GM06990 (cell line): ENCODE measurements around the gene SLC16A6.
"Not testable (repeated sequence)": the region's sequence is repeated elsewhere in the genome, so short reads cannot be mapped to it uniquely, and the experiment has no call there.

Experiments used
- DNase-seq: peaks from one replicate; pipeline ENCODE4 v3.0.0-alpha.2; 2011; ENCODE audit not compliant: insufficient read length; ENCODE audit errors: extremely low read depth
- H3K27me3 ChIP-seq: replicated peaks from 2 replicates; pipeline ENCODE4 v1.6.0; 2011; ENCODE audit warnings: low read length; ENCODE audit not compliant: control insufficient read depth, insufficient read depth
- H3K36me3 ChIP-seq: 2 replicates; pipeline ENCODE4 v1.5.1; 2011; ENCODE audit warnings: low read length; ENCODE audit not compliant: control insufficient read depth, insufficient read depth
- H3K4me3 ChIP-seq: replicated peaks from 2 replicates; pipeline ENCODE4 v1.5.1; 2011; ENCODE audit warnings: low read depth, mild to moderate bottlenecking, control low read depth, low read length
- TF ChIP-seq, protein P1 (sequence below): IDR thresholded peaks from 2 replicates; pipeline ENCODE4 v1.5.1; 2011; ENCODE audit warnings: low read length, control low read depth, mild to moderate bottlenecking, inconsistent platforms; ENCODE audit not compliant: insufficient read depth, poor library complexity, severe bottlenecking

The SLC16A6 gene

GRCh38 chr17:68234726-68235335 is 56.1 kb downstream of the SLC16A6 start:
- not testable (repeated sequence) for H3K27me3 ChIP-seq, DNase-seq, H3K4me3 ChIP-seq, H3K36me3 ChIP-seq

DNA sequence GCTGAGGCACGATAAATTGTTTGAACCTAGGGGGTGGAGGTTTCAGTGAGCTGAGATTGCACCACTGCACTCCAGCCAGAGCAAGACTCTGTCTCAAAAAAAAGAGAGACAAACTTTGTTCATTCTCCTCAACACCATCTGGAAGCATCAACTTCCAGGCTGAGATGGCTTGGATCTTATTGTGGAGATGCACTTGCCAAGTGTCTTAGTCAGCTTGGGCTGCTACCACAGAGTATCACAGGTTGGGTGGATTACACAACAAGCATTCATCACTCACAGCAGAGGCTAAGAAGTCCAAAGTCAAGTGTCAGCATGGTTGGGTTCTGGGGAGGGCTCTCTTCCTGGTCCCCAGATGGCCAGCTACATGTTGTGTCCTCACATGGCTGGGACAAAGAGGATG is 58.2 kb downstream of the SLC16A6 start:
- not testable (repeated sequence) for H3K36me3 ChIP-seq

GRCh38 chr17:68231541-68231940 is 59.4 kb downstream of the SLC16A6 start:
- no peak for DNase-seq
- TF ChIP-seq, protein P1, sequence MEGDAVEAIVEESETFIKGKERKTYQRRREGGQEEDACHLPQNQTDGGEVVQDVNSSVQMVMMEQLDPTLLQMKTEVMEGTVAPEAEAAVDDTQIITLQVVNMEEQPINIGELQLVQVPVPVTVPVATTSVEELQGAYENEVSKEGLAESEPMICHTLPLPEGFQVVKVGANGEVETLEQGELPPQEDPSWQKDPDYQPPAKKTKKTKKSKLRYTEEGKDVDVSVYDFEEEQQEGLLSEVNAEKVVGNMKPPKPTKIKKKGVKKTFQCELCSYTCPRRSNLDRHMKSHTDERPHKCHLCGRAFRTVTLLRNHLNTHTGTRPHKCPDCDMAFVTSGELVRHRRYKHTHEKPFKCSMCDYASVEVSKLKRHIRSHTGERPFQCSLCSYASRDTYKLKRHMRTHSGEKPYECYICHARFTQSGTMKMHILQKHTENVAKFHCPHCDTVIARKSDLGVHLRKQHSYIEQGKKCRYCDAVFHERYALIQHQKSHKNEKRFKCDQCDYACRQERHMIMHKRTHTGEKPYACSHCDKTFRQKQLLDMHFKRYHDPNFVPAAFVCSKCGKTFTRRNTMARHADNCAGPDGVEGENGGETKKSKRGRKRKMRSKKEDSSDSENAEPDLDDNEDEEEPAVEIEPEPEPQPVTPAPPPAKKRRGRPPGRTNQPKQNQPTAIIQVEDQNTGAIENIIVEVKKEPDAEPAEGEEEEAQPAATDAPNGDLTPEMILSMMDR = no peak
- H3K36me3 ChIP-seq = no peaks in the 10 kb centered on the region
- no peaks in the 10 kb centered on the region for H3K27me3 ChIP-seq
- H3K4me3 ChIP-seq = no peak overlapping the region

More for the DNA sequence above, 58.2 kb downstream of the SLC16A6 start:
- not testable (repeated sequence) for H3K4me3 ChIP-seq, H3K27me3 ChIP-seq, DNase-seq

- H3K4me3 ChIP-seq, DNase-seq, H3K36me3 ChIP-seq, H3K27me3 ChIP-seq: not testable (repeated sequence)
Measured at GRCh38 chr17:68231131-68231530, 59.8 kb downstream of the SLC16A6 start.

- no peak for DNase-seq
- Histone ChIP-seq H3K27me3 (no peaks in the 10 kb centered on the region), H3K36me3 (no peaks in the 10 kb centered on the region), H3K4me3 (no peak overlapping the region)
- TF ChIP-seq, protein P1 = no peak
Measured at GRCh38 chr17:68229619-68230018, 61.3 kb downstream of the SLC16A6 start.

- no peak for DNase-seq
Measured at GRCh38 chr17:68228817-68229570, 61.9 kb downstream of the SLC16A6 start.

DNA sequence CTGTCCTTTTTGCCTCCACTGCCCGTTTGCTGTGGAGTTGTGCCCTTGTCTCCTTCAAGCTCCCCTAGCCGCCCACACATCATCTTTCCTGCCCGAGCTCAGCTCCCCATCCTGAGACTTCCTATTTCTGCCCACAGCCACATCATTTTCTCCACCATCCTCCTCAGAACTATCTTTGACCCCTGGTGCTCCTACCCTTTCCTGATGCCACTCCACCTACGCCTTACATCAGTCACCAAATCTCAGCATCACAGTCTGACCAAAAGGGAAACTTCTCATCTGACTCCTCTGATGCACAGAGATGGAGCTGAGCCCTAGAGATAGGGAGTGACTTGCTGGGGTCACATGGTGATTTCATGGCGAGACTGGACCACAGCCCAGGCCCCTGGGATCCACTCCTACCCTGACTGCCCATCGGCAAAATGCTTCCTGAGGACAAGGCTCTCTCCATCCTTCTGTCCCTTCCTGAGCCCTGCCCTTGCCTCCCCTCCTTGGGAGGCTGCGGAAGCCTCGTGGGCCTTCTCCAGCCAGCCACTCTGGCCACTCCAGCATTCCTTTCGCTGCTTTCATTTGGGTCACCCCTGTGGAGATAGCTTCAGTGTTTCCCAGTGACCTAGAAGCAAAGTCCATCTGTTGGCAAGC is 62.8 kb downstream of the SLC16A6 start:
- not testable (repeated sequence) for H3K36me3 ChIP-seq, DNase-seq, H3K27me3 ChIP-seq, H3K4me3 ChIP-seq

More at GRCh38 chr17:68228817-68229570, 61.9 kb downstream of the SLC16A6 start:
- Histone ChIP-seq H3K4me3 (no peak overlapping the region), H3K36me3 (no peaks in the 10 kb centered on the region), H3K27me3 (no peaks in the 10 kb centered on the region)
- TF ChIP-seq, protein P1 = no peak

- not testable (repeated sequence) for H3K4me3 ChIP-seq, H3K36me3 ChIP-seq, H3K27me3 ChIP-seq, DNase-seq
Measured at GRCh38 chr17:68225055-68225454, 65.9 kb downstream of the SLC16A6 start.
